HG02938 (cell line): ENCODE measurements around the gene ADRA2A.

Source experiments
- ATAC-seq: cut with Tn5 transposase; IDR thresholded peaks from one replicate; pipeline ENCODE4 v1.9.1; 2021; ENCODE audit warnings: mild to moderate bottlenecking, moderate library complexity; ENCODE audit not compliant: unreplicated experiment

Gene ADRA2A

GRCh38 chr10:111083222-111084095 lies 6.6 kb downstream of the ADRA2A start:
- no peak for ATAC-seq

GRCh38 chr10:111084366-111085255 lies 7.8 kb downstream of the ADRA2A start:
- ATAC-seq, result no peak

GRCh38 chr10:111085690-111086353 lies 9.0 kb downstream of the ADRA2A start:
- no peak for ATAC-seq

DNA sequence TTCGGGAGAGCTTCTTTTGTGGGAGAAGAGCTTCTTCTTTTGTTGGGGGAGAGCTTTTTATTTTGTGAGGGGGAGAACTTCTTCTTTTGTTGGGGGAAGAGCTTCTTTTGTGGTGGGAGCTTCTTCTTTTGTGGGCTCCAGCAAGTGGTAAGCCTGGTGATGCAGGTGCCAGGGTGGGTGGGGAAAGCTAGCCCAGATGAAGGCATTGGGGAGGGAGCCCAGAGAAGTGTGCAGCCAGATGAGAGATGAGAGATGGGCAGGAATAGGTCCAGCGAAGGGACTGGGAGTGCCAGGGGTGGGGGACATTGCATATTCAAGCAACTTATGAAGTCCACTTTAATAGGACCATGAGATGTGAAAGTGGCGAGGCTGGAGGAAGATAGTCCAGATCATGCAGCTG lies 9.7 kb downstream of the ADRA2A start:
- no peak for ATAC-seq

- ATAC-seq, result no peak
Measured at GRCh38 chr10:111087331-111087756, 10.5 kb downstream of the ADRA2A start.

- ATAC-seq, result no peak
Measured at GRCh38 chr10:111087968-111088505, 11.2 kb downstream of the ADRA2A start.

DNA sequence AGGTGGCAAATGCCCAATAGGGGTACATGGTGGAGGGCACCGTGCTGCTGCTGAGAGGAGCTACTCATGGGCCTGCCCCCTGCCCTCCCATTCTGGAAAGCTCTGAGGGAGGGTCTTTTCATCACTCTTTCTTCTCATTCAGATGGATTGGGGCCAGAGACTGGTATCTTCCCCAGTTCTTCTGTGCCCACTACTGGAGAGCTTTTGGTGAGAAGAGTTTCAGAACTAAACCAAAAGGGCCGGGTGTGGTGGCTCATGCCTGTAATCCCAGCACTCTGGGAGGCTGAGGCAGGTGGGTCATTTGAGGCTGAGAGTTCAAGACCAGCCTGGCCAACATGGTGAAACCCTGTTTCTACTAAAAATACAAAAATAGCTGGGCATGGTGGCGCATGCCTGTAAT lies 12.5 kb downstream of the ADRA2A start:
- no peak for ATAC-seq

GRCh38 chr10:111091833-111092232 lies 15.0 kb downstream of the ADRA2A start:
- no peak for ATAC-seq

DNA sequence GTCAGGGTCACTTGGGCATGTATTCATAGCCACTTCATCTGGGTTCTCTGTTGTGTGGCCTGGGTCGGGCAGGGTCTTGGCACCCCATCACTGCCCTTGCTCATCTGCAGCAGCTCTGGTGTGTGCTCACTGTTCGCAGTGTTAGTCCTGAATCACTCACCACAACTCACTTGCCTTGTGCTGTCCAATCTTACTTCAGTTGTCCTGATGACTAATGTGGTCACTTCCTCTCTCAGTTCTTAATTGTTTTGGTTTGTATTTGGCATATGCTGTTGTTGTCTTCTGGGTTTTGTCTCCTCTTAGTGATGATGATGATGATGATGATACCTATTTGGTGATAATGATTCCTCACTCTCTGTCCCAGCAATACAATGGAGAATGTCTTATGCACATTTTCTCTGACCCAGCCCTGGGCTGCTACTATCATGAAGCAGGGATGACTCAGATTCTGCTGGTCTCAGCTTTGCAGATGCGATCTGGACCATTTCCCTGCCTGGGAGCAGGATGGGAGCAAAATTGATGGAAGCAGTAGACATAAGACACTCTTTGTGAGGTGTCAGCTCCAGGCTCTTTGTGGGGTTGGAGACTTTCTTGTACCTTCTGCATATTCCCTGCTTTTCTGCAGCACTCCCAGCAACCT lies 17.0 kb downstream of the ADRA2A start:
- ATAC-seq, result no peak

DNA sequence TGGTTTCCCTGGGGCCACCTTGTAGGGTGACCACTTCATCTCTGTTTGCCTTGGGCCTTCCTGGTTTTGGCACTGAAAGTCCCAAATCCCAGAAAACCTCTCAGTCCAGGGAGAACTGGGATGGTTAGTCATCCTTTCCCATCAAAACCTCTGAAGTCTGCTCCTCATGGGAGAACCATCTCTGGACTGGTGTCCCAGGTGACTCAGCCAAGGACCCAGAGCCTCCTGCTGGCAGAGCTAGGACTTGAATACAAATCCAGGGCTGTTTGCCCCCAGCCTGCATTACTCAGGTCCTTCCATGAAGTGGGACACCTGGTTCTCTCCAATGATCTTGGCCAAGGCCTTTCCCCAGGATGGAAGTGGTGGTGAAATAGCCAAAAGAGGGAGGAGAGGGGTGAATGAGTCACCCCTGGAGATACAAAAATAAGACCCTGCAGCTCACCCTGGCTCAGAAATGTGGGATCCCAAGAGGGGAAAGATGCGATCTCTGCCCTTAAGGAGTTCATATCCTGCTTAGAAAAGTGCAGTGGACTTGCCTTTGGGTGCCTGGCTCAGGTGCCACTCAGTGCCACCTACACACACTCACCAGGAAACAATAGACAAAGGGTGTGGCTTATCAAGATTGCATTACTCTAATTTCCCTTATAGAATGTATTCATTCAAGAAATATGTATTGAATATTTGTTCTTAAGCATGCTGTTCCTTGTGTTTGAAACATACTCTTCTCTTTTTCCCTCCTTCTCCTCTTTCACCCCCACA lies 22.0 kb downstream of the ADRA2A start:
- ATAC-seq, result no peak

DNA sequence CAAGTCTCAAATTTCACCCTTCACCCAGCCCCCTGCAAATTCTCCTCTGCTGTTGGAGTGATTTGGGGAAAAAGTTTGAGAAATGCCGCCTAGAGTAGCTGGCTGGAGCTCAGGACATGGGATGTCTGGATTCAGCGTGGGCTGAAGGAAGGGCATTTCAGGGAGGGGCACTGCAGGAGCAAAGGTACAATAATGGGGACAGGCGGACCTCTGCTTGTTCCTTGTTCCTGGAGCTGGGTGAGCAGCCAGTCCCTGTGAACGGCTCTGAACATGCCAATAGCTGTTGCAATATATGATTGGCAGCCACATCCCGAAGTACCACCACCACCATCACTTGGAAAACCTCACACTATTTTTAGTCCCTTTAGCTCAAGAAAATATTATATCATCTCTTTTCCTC lies 23.4 kb downstream of the ADRA2A start:
- ATAC-seq, result no peak

DNA sequence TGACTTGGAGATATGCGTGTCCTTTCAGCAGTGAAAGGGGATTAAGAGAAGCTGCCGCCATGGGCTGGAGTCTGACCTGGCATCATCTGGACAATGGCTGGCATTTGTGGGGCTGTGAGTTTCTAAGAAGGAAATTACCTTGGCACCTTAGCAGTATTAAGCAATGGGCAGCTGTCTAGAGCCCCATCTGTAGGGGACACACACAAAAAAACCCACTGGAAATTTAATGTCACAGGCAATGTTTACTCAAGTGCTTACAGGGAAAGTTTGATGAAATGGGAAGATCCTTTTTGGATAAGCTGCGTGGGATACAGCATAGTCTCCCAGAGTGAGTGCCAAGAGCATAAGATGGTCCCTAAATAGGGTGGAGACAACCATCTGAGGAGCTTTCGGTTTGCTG lies 25.0 kb downstream of the ADRA2A start:
- ATAC-seq, result no peak

DNA sequence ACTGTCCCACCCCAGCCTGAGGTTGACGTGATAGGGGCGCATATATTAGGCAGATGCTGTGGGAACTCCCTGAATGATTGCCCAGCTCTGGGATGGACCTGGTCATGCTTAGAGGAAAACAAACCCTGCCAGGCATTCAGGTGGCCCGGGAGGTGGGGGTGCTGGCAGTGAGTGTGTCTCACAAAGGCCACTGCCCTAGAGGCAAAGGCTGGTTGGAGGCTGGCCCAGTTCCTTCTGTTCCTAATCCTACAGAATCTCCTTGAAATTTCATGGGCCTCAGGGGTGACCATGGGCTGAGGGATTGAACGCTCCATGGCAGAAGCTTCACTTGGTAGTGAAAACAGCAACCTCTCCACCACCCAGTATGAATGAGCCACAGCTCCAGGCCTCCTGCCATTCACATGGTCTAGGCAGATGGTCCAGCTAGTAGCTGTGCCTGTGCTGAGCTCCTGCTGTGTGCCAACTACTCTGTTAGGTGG lies 25.6 kb downstream of the ADRA2A start:
- no peak for ATAC-seq

- ATAC-seq, result no peak
Measured at GRCh38 chr10:111103196-111103840, 26.5 kb downstream of the ADRA2A start.

GRCh38 chr10:111104811-111105210 lies 28.0 kb downstream of the ADRA2A start:
- no peak for ATAC-seq

DNA sequence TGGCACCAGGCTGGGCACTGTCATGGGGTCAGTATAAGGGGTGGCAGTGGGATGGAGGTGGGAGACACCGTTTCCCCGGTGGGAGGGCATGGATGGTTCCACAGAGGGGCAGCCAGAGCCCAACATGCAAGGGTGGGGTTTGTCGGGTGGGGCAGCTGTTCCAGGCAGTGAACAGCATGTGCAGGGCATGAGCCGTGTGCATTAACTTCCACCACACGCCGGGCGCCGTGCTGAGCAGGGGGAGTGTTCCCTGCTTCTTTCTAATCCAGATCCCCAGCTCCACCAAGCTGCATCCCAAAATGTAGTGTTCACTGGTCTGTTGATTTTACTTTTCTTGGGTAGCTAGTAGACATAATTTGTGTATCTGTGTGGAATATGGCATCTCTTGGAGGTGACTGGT lies 29.3 kb downstream of the ADRA2A start:
- no peak for ATAC-seq

GRCh38 chr10:111107023-111107422 lies 30.2 kb downstream of the ADRA2A start:
- ATAC-seq, result no peak

DNA sequence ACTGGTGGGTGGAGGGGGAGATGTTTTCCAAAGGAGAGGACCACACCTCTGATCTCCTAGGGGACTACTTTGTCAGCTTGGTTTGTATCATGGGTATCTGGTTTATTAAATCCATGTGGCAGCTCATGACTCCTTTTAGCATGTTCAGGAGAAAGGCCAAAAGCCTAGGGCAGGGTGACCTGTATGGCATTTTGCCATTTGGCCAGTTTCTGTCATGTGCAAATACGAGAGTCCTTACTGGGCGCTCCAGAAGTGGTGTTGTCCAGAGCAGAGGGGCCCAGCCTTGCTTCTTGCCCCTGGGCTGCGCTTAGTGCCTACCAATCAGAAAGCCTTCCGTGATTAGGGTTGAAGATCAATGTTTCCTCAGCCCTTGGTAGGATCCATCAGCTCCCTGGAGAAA lies 31.0 kb downstream of the ADRA2A start:
- ATAC-seq, result no peak

DNA sequence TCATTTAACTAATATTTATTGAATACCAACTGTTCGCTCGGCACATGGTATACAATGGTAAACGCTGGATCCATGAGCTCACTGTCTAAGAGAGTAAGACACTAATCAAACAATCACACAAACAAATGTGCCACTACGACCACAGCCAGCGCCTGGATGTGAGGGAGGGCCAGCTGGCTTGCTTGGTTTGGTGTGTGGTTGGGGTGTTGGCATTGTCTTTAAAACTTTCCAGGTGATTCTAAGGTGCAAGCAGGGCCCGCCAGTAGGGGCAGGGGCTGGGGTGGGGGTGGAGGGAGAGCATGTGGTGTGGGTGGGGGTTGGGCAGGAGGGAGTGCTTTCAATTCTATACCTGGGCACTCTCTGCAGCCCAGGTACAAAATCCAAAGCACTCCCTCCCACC lies 31.6 kb downstream of the ADRA2A start:
- ATAC-seq, result no peak
